NCI-H446 (cell line): ENCODE measurements around the gene COQ8A.

Experiments used
- DNase-seq, 2 experiments: peaks; one replicate each; lab custom pipeline; 2025; lab: John Stamatoyannopoulos, UW

COQ8A gene

DNA sequence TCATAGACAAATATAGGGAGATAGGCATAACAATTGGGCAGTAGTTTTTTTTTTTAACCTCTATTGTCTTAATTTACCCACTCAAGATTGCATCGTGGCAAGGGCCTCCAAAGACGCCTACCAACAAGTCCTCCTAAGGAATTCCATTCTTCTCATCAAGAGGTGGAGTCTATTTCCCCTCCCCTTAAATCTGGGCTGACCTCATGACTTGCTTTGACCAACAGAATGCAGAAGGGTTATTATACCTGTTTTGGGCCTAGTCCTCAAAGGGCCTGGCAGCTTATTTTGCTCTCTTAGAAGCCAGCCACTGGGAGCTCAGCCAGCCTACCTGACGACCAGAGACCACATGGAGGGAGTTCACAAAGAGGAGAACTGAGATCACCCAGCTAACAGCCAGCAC lies 92.3 kb downstream of the COQ8A start:
- DNase-seq: no peak

DNA sequence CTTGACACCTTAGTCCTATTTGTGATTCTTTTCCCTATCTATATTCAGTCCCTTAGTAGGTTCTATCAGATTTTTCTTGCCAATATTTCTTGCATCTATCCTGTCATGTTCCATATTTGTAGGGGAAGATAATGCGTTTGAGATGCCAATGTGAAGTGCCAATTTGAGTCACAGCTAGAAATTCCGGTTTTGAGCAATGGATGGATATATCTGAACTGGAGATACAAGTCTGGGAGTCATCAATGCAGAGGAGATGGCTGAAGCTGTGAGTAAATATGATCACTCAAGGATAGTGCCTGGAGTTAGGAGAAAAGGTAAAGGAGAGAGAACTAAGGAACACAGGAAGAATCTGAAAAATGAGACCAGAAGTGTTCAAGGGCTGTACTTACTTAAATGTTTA lies 93.8 kb downstream of the COQ8A start:
- DNase-seq: no peak

DNA sequence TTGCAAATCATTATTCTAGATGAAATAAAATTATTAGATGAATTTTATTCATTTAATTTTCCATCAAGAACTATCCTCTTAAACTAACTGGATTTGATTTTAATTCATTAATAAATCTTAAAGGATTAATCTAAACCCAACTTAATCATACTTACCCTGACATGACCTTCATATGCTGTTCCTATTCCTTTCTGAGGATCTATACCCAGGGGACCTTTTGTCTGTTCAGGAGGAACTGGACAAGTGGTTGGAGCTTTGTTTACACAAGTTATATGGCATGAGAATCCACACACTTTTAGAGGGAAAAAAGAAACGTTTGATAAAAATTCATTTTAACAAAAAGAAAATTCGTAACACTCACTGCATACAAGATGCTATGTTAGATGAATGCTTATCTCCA lies 95.2 kb downstream of the COQ8A start:
- no peak for DNase-seq

DNA sequence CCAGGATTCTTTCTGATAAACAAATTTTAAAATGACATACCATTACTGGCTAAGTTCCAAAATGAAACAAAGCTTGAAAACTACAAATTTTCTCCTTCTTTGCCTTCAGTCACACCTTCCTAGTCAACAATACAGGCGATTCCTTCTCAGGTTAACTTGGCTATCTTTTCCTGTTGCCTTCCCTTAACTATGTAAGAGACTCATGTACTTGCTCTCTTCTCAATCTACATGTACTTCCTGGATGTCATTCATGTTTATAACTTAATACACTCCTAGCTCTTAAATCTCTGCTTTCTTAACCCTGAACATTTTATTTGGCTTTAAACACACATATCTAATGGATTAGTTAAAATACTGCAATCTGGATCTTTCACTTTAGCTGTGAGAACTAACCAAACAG lies 97.0 kb downstream of the COQ8A start:
- no peak for DNase-seq
